ENCODE measurements around the gene FAM135A. TPM values are rescaled to one million over a fixed set of nuclear protein-coding genes. Genes with fewer than 3 reads are reported as not detected.

The FAM135A gene
- total RNA-seq, 1 experiment from 2014 or later: 31.5 TPM

DNA sequence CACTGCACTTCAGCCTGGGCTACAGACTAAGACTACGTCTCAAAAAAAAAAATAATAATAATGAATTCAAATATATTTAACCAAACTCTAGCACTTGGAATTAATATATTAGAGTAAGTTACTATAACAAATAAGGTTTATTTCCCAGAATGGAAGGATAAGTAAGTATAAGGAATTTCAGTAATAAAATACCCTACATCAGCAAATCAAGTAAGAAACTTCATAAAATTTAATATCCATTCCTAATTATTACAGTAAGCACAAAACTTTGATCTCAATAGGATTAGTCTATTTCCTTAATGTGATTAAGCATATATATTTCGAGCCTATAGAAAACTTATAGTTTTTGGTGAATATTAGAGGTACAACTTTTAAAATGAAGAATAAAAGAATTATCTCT, 116.7 kb downstream of the FAM135A start:
- POLR2A ChIA-PET: no interaction called here
- H3K27ac ChIP-seq (ENCODE audit: low read length): no peak overlapping the region
- H3K27me3 ChIP-seq (ENCODE audit: control insufficient read depth, insufficient read depth, low read length): no peaks in the 10 kb centered on the region
- no peaks in the 10 kb centered on the region for H3K36me3 ChIP-seq (ENCODE audit: control insufficient read depth, insufficient read depth, low read length)
- H3K4me1 ChIP-seq (ENCODE audit: control insufficient read depth, insufficient read depth, low read length): no peaks in the 10 kb centered on the region
- ATAC-seq (no peak), DNase-seq (ENCODE audit: low read depth, low spot score) (no peak)
- intact Hi-C loops (cut with micrococcal nuclease; ENCODE audit: unreplicated experiment): no loop called here
- TF ChIP-seq POLR2AphosphoS5 (IDR thresholded peaks at IDR 0.05; ENCODE audit: low read depth, low read length): no peak
- no peak for TF ChIP-seq TCF7L2 (IDR thresholded peaks at IDR 0.05; ENCODE audit: low read depth, low read length)
- H3K4me3 ChIP-seq (ENCODE audit: low read depth in 2 of 2, low read length in 2 of 2): no peak overlapping the region
- CTCF ChIA-PET: no interaction called here
- in situ Hi-C loops (cut with HindIII; ENCODE audit: low pct_unique_long_range_greater_than_20kb, low sequenced_read_pairs): no loop called here
- H3K9me3 ChIP-seq (ENCODE audit: control insufficient read depth, insufficient read depth, low read depth, low read length): no peaks in the 10 kb centered on the region
- no TSS peak for BruUV-seq (replicated peaks)

DNA sequence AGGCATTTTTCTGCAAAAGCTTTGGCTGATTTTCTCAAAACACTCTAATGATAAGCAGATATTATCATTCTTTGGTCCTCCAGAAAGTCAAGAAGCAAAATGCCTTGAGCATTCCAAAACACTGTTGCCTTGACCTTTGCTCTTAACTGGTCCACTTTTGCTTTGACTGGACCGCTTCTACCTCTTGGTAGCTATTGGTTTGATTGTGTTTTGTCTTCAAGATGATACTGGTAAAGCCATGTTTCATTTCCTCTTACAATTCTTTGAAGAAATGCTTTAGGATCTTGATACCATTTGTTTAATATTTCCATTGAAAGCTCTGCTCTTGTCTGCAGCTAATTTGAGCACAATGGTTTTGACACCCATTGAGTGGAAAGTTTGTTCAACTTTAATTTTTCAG, 117.8 kb downstream of the FAM135A start:
- in situ Hi-C loops (cut with HindIII; ENCODE audit: low pct_unique_long_range_greater_than_20kb, low sequenced_read_pairs): no loop called here
- H3K27me3 ChIP-seq (ENCODE audit: control insufficient read depth, insufficient read depth, low read length): no peaks in the 10 kb centered on the region
- no TSS peak for BruUV-seq (replicated peaks)
- ATAC-seq (no peak), DNase-seq (ENCODE audit: low read depth, low spot score) (no peak)
- no peaks in the 10 kb centered on the region for H3K36me3 ChIP-seq (ENCODE audit: control insufficient read depth, insufficient read depth, low read length)
- ChIA-PET POLR2A (no interaction called here), CTCF (no interaction called here)
- intact Hi-C loops (cut with micrococcal nuclease; ENCODE audit: unreplicated experiment): no loop called here
- H3K27ac ChIP-seq (ENCODE audit: low read length): no peak overlapping the region
- H3K4me1 ChIP-seq (ENCODE audit: control insufficient read depth, insufficient read depth, low read length): no peaks in the 10 kb centered on the region
- TF ChIP-seq SIN3A (IDR thresholded peaks at IDR 0.05; ENCODE audit: borderline replicate concordance, insufficient read depth, low read depth, low read length) (no peak), TCF7L2 (IDR thresholded peaks at IDR 0.05; ENCODE audit: low read depth, low read length) (no peak), POLR2AphosphoS5 (IDR thresholded peaks at IDR 0.05; ENCODE audit: low read depth, low read length) (no peak)
- TF ChIP-seq, protein P1, sequence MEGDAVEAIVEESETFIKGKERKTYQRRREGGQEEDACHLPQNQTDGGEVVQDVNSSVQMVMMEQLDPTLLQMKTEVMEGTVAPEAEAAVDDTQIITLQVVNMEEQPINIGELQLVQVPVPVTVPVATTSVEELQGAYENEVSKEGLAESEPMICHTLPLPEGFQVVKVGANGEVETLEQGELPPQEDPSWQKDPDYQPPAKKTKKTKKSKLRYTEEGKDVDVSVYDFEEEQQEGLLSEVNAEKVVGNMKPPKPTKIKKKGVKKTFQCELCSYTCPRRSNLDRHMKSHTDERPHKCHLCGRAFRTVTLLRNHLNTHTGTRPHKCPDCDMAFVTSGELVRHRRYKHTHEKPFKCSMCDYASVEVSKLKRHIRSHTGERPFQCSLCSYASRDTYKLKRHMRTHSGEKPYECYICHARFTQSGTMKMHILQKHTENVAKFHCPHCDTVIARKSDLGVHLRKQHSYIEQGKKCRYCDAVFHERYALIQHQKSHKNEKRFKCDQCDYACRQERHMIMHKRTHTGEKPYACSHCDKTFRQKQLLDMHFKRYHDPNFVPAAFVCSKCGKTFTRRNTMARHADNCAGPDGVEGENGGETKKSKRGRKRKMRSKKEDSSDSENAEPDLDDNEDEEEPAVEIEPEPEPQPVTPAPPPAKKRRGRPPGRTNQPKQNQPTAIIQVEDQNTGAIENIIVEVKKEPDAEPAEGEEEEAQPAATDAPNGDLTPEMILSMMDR (IDR thresholded peaks at IDR 0.05): no peak
- TF ChIP-seq, protein P2, sequence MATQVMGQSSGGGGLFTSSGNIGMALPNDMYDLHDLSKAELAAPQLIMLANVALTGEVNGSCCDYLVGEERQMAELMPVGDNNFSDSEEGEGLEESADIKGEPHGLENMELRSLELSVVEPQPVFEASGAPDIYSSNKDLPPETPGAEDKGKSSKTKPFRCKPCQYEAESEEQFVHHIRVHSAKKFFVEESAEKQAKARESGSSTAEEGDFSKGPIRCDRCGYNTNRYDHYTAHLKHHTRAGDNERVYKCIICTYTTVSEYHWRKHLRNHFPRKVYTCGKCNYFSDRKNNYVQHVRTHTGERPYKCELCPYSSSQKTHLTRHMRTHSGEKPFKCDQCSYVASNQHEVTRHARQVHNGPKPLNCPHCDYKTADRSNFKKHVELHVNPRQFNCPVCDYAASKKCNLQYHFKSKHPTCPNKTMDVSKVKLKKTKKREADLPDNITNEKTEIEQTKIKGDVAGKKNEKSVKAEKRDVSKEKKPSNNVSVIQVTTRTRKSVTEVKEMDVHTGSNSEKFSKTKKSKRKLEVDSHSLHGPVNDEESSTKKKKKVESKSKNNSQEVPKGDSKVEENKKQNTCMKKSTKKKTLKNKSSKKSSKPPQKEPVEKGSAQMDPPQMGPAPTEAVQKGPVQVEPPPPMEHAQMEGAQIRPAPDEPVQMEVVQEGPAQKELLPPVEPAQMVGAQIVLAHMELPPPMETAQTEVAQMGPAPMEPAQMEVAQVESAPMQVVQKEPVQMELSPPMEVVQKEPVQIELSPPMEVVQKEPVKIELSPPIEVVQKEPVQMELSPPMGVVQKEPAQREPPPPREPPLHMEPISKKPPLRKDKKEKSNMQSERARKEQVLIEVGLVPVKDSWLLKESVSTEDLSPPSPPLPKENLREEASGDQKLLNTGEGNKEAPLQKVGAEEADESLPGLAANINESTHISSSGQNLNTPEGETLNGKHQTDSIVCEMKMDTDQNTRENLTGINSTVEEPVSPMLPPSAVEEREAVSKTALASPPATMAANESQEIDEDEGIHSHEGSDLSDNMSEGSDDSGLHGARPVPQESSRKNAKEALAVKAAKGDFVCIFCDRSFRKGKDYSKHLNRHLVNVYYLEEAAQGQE (IDR thresholded peaks at IDR 0.05; ENCODE audit: insufficient read depth in 1 of 2, low read depth in 2 of 2, low read length in 1 of 2): no peak
- H3K4me3 ChIP-seq (ENCODE audit: low read depth in 2 of 2, low read length in 2 of 2): no peak overlapping the region
- no peaks in the 10 kb centered on the region for H3K9me3 ChIP-seq (ENCODE audit: control insufficient read depth, insufficient read depth, low read depth, low read length)

DNA sequence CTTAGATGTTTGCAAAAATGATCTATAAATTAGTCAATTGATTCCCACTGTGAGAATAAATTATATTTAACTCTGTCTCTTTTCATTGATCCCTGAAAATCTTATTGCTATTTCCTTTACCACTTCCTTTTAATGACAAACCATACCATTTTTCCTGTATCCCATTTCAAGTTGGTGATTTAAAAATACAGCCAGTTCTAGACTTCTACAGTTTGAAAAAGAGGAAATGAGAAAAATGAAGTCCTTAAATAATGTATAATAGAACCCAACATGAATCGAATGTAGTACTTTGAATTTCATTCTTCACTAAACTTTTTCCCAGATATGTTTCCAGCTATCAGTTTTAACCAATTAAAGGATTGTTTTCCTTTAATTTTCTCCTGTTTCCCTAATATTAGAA, 124.0 kb downstream of the FAM135A start:
- H3K9me3 ChIP-seq (ENCODE audit: control insufficient read depth, insufficient read depth, low read depth, low read length): no peaks in the 10 kb centered on the region
- BruUV-seq (replicated peaks): no TSS peak
- ATAC-seq (no peak), DNase-seq (ENCODE audit: low read depth, low spot score) (no peak)
- H3K36me3 ChIP-seq (ENCODE audit: control insufficient read depth, insufficient read depth, low read length): no peaks in the 10 kb centered on the region
- intact Hi-C loops (cut with micrococcal nuclease; ENCODE audit: unreplicated experiment): no loop called here
- H3K4me3 ChIP-seq (ENCODE audit: low read depth in 2 of 2, low read length in 2 of 2): no peak overlapping the region
- H3K27me3 ChIP-seq (ENCODE audit: control insufficient read depth, insufficient read depth, low read length): no peaks in the 10 kb centered on the region
- TF ChIP-seq SIN3A (IDR thresholded peaks at IDR 0.05; ENCODE audit: borderline replicate concordance, insufficient read depth, low read depth, low read length) (no peak), TCF7L2 (IDR thresholded peaks at IDR 0.05; ENCODE audit: low read depth, low read length) (no peak), POLR2AphosphoS5 (IDR thresholded peaks at IDR 0.05; ENCODE audit: low read depth, low read length) (no peak)
- TF ChIP-seq, protein P2 (IDR thresholded peaks at IDR 0.05; ENCODE audit: insufficient read depth in 1 of 2, low read depth in 2 of 2, low read length in 1 of 2): no peak
- TF ChIP-seq, protein P1 (IDR thresholded peaks at IDR 0.05): no peak
- in situ Hi-C loops (cut with HindIII; ENCODE audit: low pct_unique_long_range_greater_than_20kb, low sequenced_read_pairs): no loop called here
- no peaks in the 10 kb centered on the region for H3K4me1 ChIP-seq (ENCODE audit: control insufficient read depth, insufficient read depth, low read length)
- CTCF ChIA-PET: no interaction called here
- no peak overlapping the region for H3K27ac ChIP-seq (ENCODE audit: low read length)
- POLR2A ChIA-PET: no interaction called here

Data from Panc1 (cell line).